CD14-positive monocyte (primary cell): ENCODE measurements around the gene ZNF362. TPM values are rescaled to one million over a fixed set of nuclear protein-coding genes. Genes with fewer than 3 reads are reported as not detected.
"Not testable (repeated sequence)": the region's sequence is repeated elsewhere in the genome, so short reads cannot be mapped to it uniquely, and the experiment has no call there.

Source experiments
- DNase-seq, 3 donors: peaks; one replicate each; pipeline ENCODE4 v3.0.0-alpha.2; 2011 to 2022
- H2AFZ ChIP-seq: 2 replicates; pipeline ENCODE4 v1.6.0; 2012; ENCODE audit warnings: mild to moderate bottlenecking, low read depth, low read length, inconsistent platforms; ENCODE audit not compliant: insufficient read depth, poor library complexity, severe bottlenecking
- H3K27ac ChIP-seq, 2 donors: 1 replicate in 1 of 2; 2 replicates in 1 of 2; pipeline ENCODE4 v1.5.1; 2012 to 2013; ENCODE audit warnings: low read length in 2 of 2, control low read depth in 1 of 2, inconsistent platforms in 1 of 2, low read depth in 1 of 2, mild to moderate bottlenecking in 1 of 2
- H3K27me3 ChIP-seq, 2 donors: one replicate each; pipeline versions ENCODE4 v1.6.0 to v1.6.1; 2011 to 2013; ENCODE audit warnings: low read length in 2 of 2; ENCODE audit not compliant: control insufficient read depth in 2 of 2, insufficient read depth in 2 of 2
- H3K36me3 ChIP-seq, 2 donors: replicated peaks in 1 of 2; 1 replicate in 1 of 2; 2 replicates in 1 of 2; pipeline versions ENCODE4 v1.5.1 to v1.6.1; 2012 to 2013; ENCODE audit warnings: low read length in 2 of 2, control low read depth in 1 of 2, inconsistent platforms in 1 of 2, mild to moderate bottlenecking in 1 of 2; ENCODE audit not compliant: insufficient read depth in 2 of 2, control insufficient read depth in 1 of 2
- H3K4me1 ChIP-seq, 2 donors: 1 replicate in 1 of 2; 2 replicates in 1 of 2; pipeline versions ENCODE4 v1.5.1 to v1.6.1; 2012 to 2013; ENCODE audit warnings: low read length in 2 of 2, control low read depth in 1 of 2, inconsistent platforms in 1 of 2, mild to moderate bottlenecking in 1 of 2, moderate library complexity in 1 of 2; ENCODE audit not compliant: insufficient read depth in 2 of 2, control insufficient read depth in 1 of 2
- H3K4me2 ChIP-seq: replicated peaks from 2 replicates; pipeline ENCODE3; 2012; ENCODE audit warnings: low read length, moderate library complexity, mild to moderate bottlenecking; ENCODE audit not compliant: poor library complexity, severe bottlenecking; ENCODE audit errors: extremely low read depth
- H3K4me3 ChIP-seq, 3 experiments: fragments of 200-600 bp in 1 of 3; sonication (generic) in 1 of 3; replicated peaks in 1 of 3; 1 replicate in 2 of 3; 2 replicates in 1 of 3; pipeline ENCODE4 v1.5.1; 2011 to 2013; ENCODE audit warnings: low read length in 3 of 3, mild to moderate bottlenecking in 3 of 3, control low read depth in 2 of 3, low read depth in 2 of 3, inconsistent platforms in 1 of 3, moderate library complexity in 1 of 3
- H3K79me2 ChIP-seq: 2 replicates; pipeline ENCODE4 v1.6.0; 2012; ENCODE audit warnings: mild to moderate bottlenecking, control low read depth, inconsistent platforms, low read length, moderate library complexity; ENCODE audit not compliant: insufficient read depth
- H3K9ac ChIP-seq: 2 replicates; pipeline ENCODE4 v1.6.0; 2017; ENCODE audit warnings: low read length, mild to moderate bottlenecking; ENCODE audit not compliant: insufficient read depth, poor library complexity, severe bottlenecking
- H3K9me3 ChIP-seq, 2 donors: replicated peaks in 1 of 2; 1 replicate in 1 of 2; 2 replicates in 1 of 2; pipeline versions ENCODE4 v1.5.1 to v1.6.1; 2012 to 2013; ENCODE audit warnings: low read length in 2 of 2, control low read depth in 1 of 2; ENCODE audit not compliant: control insufficient read depth in 1 of 2, insufficient read depth in 1 of 2
- H4K20me1 ChIP-seq: 2 replicates; pipeline ENCODE4 v1.6.0; 2012; ENCODE audit warnings: mild to moderate bottlenecking, low read length, control low read depth, moderate library complexity; ENCODE audit not compliant: insufficient read depth
- H3K27ac Mint-ChIP-seq, 7 donors: one replicate each; pipeline ENCODE4 v1.8.0; 2020; ENCODE audit warnings: mild to moderate bottlenecking in 7 of 7, mixed read lengths in 7 of 7, moderate library complexity in 6 of 7, inconsistent platforms in 2 of 7
- H3K27me3 Mint-ChIP-seq, 3 donors: one replicate each; pipeline ENCODE4 v1.8.0; 2021 to 2022; ENCODE audit warnings: low read depth in 3 of 3, mild to moderate bottlenecking in 3 of 3, mixed read lengths in 3 of 3, moderate library complexity in 3 of 3, inconsistent platforms in 1 of 3
- H3K36me3 Mint-ChIP-seq, 2 donors: one replicate each; pipeline ENCODE4 v1.8.0; 2020; ENCODE audit warnings: mixed read lengths in 2 of 2, inconsistent platforms in 1 of 2, mild to moderate bottlenecking in 1 of 2
- H3K4me1 Mint-ChIP-seq: one replicate; pipeline ENCODE4 v1.8.0; 2020; ENCODE audit warnings: mild to moderate bottlenecking, mixed read lengths
- H3K4me3 Mint-ChIP-seq, 2 donors: one replicate each; pipeline ENCODE4 v1.8.0; 2020; ENCODE audit warnings: mild to moderate bottlenecking in 2 of 2, mixed read lengths in 2 of 2, moderate library complexity in 1 of 2
- H3K9me3 Mint-ChIP-seq, 7 donors: one replicate each; pipeline ENCODE4 v1.8.0; 2020 to 2022; ENCODE audit warnings: mixed read lengths in 7 of 7, mild to moderate bottlenecking in 6 of 7, moderate library complexity in 6 of 7, inconsistent platforms in 2 of 7
- WGBS: methylation state at CpG from one replicate; pipeline ENCODE4 v1.1.5; 2013; ENCODE audit warnings: missing lambda C conversion rate; ENCODE audit not compliant: insufficient coverage; 5-methylcytosine and 5-hydroxymethylcytosine counted together
- intact Hi-C, 2 donors: fragments of 100-400 bp; cut with micrococcal nuclease; formaldehyde crosslinking; loops; one replicate each; pipeline versions ENCODE4 v1.15.0 to v1.15.1; 2023
- polyA plus RNA-seq, 3 donors: library from polyadenylated mRNA; depleted of rRNA in 1 of 3; unstranded in 2 of 3; stranded (reverse) in 1 of 3; fragments of 300-500 nt in 2 of 3; fragments of >200 nt in 1 of 3; fragmentation: Illumina TruSeq in 2 of 3; gene quantifications; 1 replicate in 2 of 3; 2 replicates in 1 of 3; pipeline ENCODE4 v1.2.3, GENCODE V29; 2012 to 2021
- TF ChIP-seq, protein P1 (sequence below): fragments of 200-600 bp; IDR thresholded peaks from one replicate; pipeline ENCODE4 v1.8.0; 2022; ENCODE audit warnings: antibody characterized with exemption, mild to moderate bottlenecking

The ZNF362 gene
- polyA plus RNA-seq, 3 donors: 11.4 to 18.9 (median 13.5) TPM

GRCh38 chr1:33289858-33290154 lies 33.5 kb downstream of the ZNF362 start:
- Histone ChIP-seq H3K36me3 (peaks cover 41 to 73% of the 10 kb centered on the region in 2 donors), H3K27ac (no peak overlapping the region), H3K4me3 (no peak overlapping the region), H3K79me2 (no peaks in the 10 kb centered on the region), H3K27me3 (no peaks in the 10 kb centered on the region), H3K4me1 (no peaks in the 10 kb centered on the region), H2AFZ (no peak overlapping the region), H4K20me1 (peaks cover 37% of the 10 kb centered on the region), H3K9ac (no peak overlapping the region), H3K4me2 (no peak overlapping the region), H3K9me3 (no peaks in the 10 kb centered on the region)
- Mint-ChIP-seq H3K4me1 (no peaks in the 10 kb centered on the region), H3K4me3 (no peak overlapping the region), H3K27ac (no peak overlapping the region), H3K27me3 (no peaks in the 10 kb centered on the region), H3K36me3 (peaks cover 61 to 73% of the 10 kb centered on the region in 2 donors), H3K9me3 (peaks cover 0 to 7% (median 3%) of the 10 kb centered on the region in 7 donors)
- TF ChIP-seq, protein P1, sequence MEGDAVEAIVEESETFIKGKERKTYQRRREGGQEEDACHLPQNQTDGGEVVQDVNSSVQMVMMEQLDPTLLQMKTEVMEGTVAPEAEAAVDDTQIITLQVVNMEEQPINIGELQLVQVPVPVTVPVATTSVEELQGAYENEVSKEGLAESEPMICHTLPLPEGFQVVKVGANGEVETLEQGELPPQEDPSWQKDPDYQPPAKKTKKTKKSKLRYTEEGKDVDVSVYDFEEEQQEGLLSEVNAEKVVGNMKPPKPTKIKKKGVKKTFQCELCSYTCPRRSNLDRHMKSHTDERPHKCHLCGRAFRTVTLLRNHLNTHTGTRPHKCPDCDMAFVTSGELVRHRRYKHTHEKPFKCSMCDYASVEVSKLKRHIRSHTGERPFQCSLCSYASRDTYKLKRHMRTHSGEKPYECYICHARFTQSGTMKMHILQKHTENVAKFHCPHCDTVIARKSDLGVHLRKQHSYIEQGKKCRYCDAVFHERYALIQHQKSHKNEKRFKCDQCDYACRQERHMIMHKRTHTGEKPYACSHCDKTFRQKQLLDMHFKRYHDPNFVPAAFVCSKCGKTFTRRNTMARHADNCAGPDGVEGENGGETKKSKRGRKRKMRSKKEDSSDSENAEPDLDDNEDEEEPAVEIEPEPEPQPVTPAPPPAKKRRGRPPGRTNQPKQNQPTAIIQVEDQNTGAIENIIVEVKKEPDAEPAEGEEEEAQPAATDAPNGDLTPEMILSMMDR: no peak
- intact Hi-C loops: no loop called here
- no peak for DNase-seq
- WGBS: 100% methylated on average over 2 of the region's 3 CpGs

GRCh38 chr1:33290615-33291014 lies 34.3 kb downstream of the ZNF362 start:
- H3K4me2 ChIP-seq, H3K27me3 Mint-ChIP-seq, DNase-seq, H3K9me3 ChIP-seq, H2AFZ ChIP-seq, H3K4me1 Mint-ChIP-seq, H3K9ac ChIP-seq, H3K27me3 ChIP-seq, H3K4me3 ChIP-seq, H3K79me2 ChIP-seq, H3K27ac Mint-ChIP-seq, intact Hi-C loops, H3K4me1 ChIP-seq, H3K27ac ChIP-seq, H3K4me3 Mint-ChIP-seq, H3K9me3 Mint-ChIP-seq: not testable (repeated sequence)
- Histone ChIP-seq H3K36me3 (peaks cover 40 to 70% of the 10 kb centered on the region in 2 donors), H4K20me1 (peaks cover 43% of the 10 kb centered on the region)
- peaks cover 64 to 75% of the 10 kb centered on the region in 2 donors for H3K36me3 Mint-ChIP-seq
- no CpG with 5 or more reads among the region's 2 CpGs for WGBS
